GM18861 (cell line): ENCODE measurements around the gene CELSR1.

ENCODE experiments used
- ATAC-seq: cut with Tn5 transposase; IDR thresholded peaks from one replicate; pipeline ENCODE4 v1.9.1; 2021; ENCODE audit not compliant: unreplicated experiment

CELSR1 gene

GRCh38 chr22:46535876-46536536 is 1.4 kb downstream of the CELSR1 start:
- no peak for ATAC-seq

- ATAC-seq: no peak
These were observed 2.4 kb downstream of the CELSR1 start for GRCh38 chr22:46534901-46535630.

GRCh38 chr22:46534177-46534776 is 3.1 kb downstream of the CELSR1 start:
- no peak for ATAC-seq

GRCh38 chr22:46533070-46533833 is 4.2 kb downstream of the CELSR1 start:
- ATAC-seq: no peak

GRCh38 chr22:46532416-46532815 is 5.0 kb downstream of the CELSR1 start:
- no peak for ATAC-seq

- ATAC-seq: no peak
These were observed 5.7 kb downstream of the CELSR1 start for GRCh38 chr22:46531581-46532175.

GRCh38 chr22:46528121-46528610 is 9.3 kb downstream of the CELSR1 start:
- no peak for ATAC-seq

GRCh38 chr22:46526244-46526839 is 11.1 kb downstream of the CELSR1 start:
- no peak for ATAC-seq

- no peak for ATAC-seq
These were observed 11.8 kb downstream of the CELSR1 start for GRCh38 chr22:46525389-46526243.

GRCh38 chr22:46524203-46524740 is 13.1 kb downstream of the CELSR1 start:
- ATAC-seq: no peak

- no peak for ATAC-seq
These were observed 14.6 kb downstream of the CELSR1 start for GRCh38 chr22:46522797-46523196.

- ATAC-seq: no peak
These were observed 15.4 kb downstream of the CELSR1 start for GRCh38 chr22:46521994-46522393.

GRCh38 chr22:46520880-46521279 is 16.5 kb downstream of the CELSR1 start:
- ATAC-seq: no peak

- ATAC-seq: no peak
These were observed 18.0 kb downstream of the CELSR1 start for GRCh38 chr22:46519377-46519776.

- ATAC-seq: no peak
These were observed 18.7 kb downstream of the CELSR1 start for GRCh38 chr22:46518542-46519325.

GRCh38 chr22:46518038-46518437 is 19.4 kb downstream of the CELSR1 start:
- ATAC-seq: no peak

- no peak for ATAC-seq
These were observed 20.1 kb downstream of the CELSR1 start for GRCh38 chr22:46517255-46517761.

GRCh38 chr22:46516638-46517037 is 20.8 kb downstream of the CELSR1 start:
- ATAC-seq: no peak
